GM21717 (cell line): ENCODE data around the gene CD82.
"Not testable (repeated sequence)": the region's sequence is repeated elsewhere in the genome, so short reads cannot be mapped to it uniquely, and the experiment has no call there.

Source experiments
- ATAC-seq: cut with Tn5 transposase; IDR thresholded peaks from one replicate; pipeline ENCODE4 v1.9.1; 2021; ENCODE audit warnings: mild to moderate bottlenecking, moderate library complexity; ENCODE audit not compliant: unreplicated experiment

CD82 gene

GRCh38 chr11:44628730-44629700 is 63.6 kb downstream of the CD82 start:
- ATAC-seq: peak; percentile 2

- no peak for ATAC-seq
These were observed 64.4 kb downstream of the CD82 start for GRCh38 chr11:44629732-44630345.

GRCh38 chr11:44630511-44631210 is 65.2 kb downstream of the CD82 start:
- no peak for ATAC-seq

GRCh38 chr11:44631831-44632230 is 66.4 kb downstream of the CD82 start:
- ATAC-seq: no peak

- ATAC-seq: no peak
These were observed 67.1 kb downstream of the CD82 start for GRCh38 chr11:44632466-44633123.

GRCh38 chr11:44633641-44634040 is 68.2 kb downstream of the CD82 start:
- no peak for ATAC-seq

GRCh38 chr11:44634401-44635281 is 69.2 kb downstream of the CD82 start:
- no peak for ATAC-seq

- ATAC-seq: no peak
These were observed 72.0 kb downstream of the CD82 start for GRCh38 chr11:44637487-44637886.

- no peak for ATAC-seq
These were observed 72.6 kb downstream of the CD82 start for GRCh38 chr11:44638032-44638431.

GRCh38 chr11:44643217-44643616 is 77.8 kb downstream of the CD82 start:
- ATAC-seq: no peak

- ATAC-seq: no peak
These were observed 80.4 kb downstream of the CD82 start for GRCh38 chr11:44645827-44646226.

GRCh38 chr11:44647255-44647955 is 81.9 kb downstream of the CD82 start:
- ATAC-seq: not testable (repeated sequence)

GRCh38 chr11:44648109-44648508 is 82.6 kb downstream of the CD82 start:
- ATAC-seq: no peak

GRCh38 chr11:44651535-44652155 is 86.2 kb downstream of the CD82 start:
- no peak for ATAC-seq

GRCh38 chr11:44652901-44653644 is 87.6 kb downstream of the CD82 start:
- ATAC-seq: no peak

GRCh38 chr11:44654057-44654456 is 88.6 kb downstream of the CD82 start:
- no peak for ATAC-seq

GRCh38 chr11:44654596-44654995 is 89.1 kb downstream of the CD82 start:
- ATAC-seq: no peak

GRCh38 chr11:44657836-44658505 is 92.5 kb downstream of the CD82 start:
- no peak for ATAC-seq
